ENCODE results near the gene CTAG1B. TPM values are rescaled to one million over a fixed set of nuclear protein-coding genes. Genes with fewer than 3 reads are reported as not detected.

CTAG1B gene
- total and polyA plus RNA-seq, 2 of the 8 experiments (the other 6 are each of a cell fraction or from before 2014, with no cell fraction given): not detected

- Histone ChIP-seq H3K4ac (replicated peaks; ENCODE audit: insufficient read length, low read depth, low read length) (no peak overlapping the region), H4K5ac (ENCODE audit: insufficient read length, low read depth, low read length) (no peak overlapping the region), H3K18ac (ENCODE audit: extremely low read depth, low read length) (no peak overlapping the region), H3K23me2 (ENCODE audit: low read depth, low read length) (no peaks in the 10 kb centered on the region), H3K79me2 (ENCODE audit: control insufficient read depth in 1 of 2, insufficient read depth in 2 of 2, low read length in 2 of 2) (no peaks in the 10 kb centered on the region), H3K27ac (ENCODE audit: low read depth, low read length) (no peak overlapping the region), H3K4me2 (ENCODE audit: insufficient read depth in 1 of 2, low read depth in 2 of 2, low read length in 2 of 2) (no peak overlapping the region), H4K91ac (replicated peaks; ENCODE audit: insufficient read length, low read length) (no peak overlapping the region), H2AFZ (ENCODE audit: low read length) (no peak overlapping the region), H2BK20ac (ENCODE audit: low read length) (no peak overlapping the region), H2BK120ac (replicated peaks; ENCODE audit: low read depth, low read length) (no peak overlapping the region), H3K27me3 (replicated peaks in 1 of 4; ENCODE audit: control insufficient read depth in 3 of 4, extremely low read depth in 1 of 4, insufficient read depth in 3 of 4, low read length in 3 of 4) (no peaks in the 10 kb centered on the region), H3K4me3 (ENCODE audit: extremely low read depth in 1 of 4, insufficient read depth in 2 of 4, low read depth in 3 of 4, low read length in 4 of 4) (no peak overlapping the region), H3K56ac (replicated peaks; ENCODE audit: insufficient read length, low read depth, low read length) (no peak overlapping the region), H3K36me3 (ENCODE audit: control insufficient read depth in 2 of 4, insufficient read depth in 4 of 4, low read length in 3 of 4) (no peaks in the 10 kb centered on the region), H3K9me3 (ENCODE audit: insufficient read depth in 2 of 2, low read depth in 1 of 2, low read length in 1 of 2) (peaks cover 3 to 8% of the 10 kb centered on the region in 2 experiments), H2BK5ac (ENCODE audit: low read depth, low read length) (no peak overlapping the region), H3K4me1 (replicated peaks in 1 of 4; ENCODE audit: control insufficient read depth in 3 of 4, insufficient read depth in 4 of 4, low read length in 3 of 4) (peaks cover 0 to 10% (median 0%) of the 10 kb centered on the region in 4 experiments; a peak in 4 of 7 replicates), H2AK5ac (ENCODE audit: low read depth, low read length) (no peak overlapping the region), H3K23ac (ENCODE audit: insufficient read length) (no peak overlapping the region), H3K14ac (ENCODE audit: insufficient read length) (no peak overlapping the region), H2BK12ac (ENCODE audit: low read depth, low read length) (peak overlapping the region; percentile 27; the same call in 1 of the 2 replicates), H3K79me1 (ENCODE audit: low read depth, low read length) (no peaks in the 10 kb centered on the region), H3K9ac (replicated peaks in 1 of 4; ENCODE audit: extremely low read depth in 1 of 4, low read depth in 3 of 4, low read length in 3 of 4) (no peak overlapping the region), H4K20me1 (replicated peaks in 1 of 2; ENCODE audit: control insufficient read depth in 1 of 2, insufficient read depth in 2 of 2, low read length in 2 of 2) (no peaks in the 10 kb centered on the region), H4K8ac (ENCODE audit: extremely low read depth, insufficient read depth, low read length) (no peak overlapping the region; the same call in 1 of the 2 replicates), H2BK15ac (ENCODE audit: low read length) (no peak overlapping the region)
- CTCF ChIA-PET (ENCODE audit: partially characterized antibody): interaction anchor here (0.9 to 2.2 kb wide), 2 partner anchors 13 to 149 kb away, joined by 5 to 6 read pairs; no protein-coding TSS in a partner anchor
- DNase-seq (ENCODE audit: low read depth in 1 of 2, low spot score in 2 of 2) (no peak), FAIRE-seq (no peak)
- POLR2A ChIA-PET (ENCODE audit: partially characterized antibody): interaction anchor here (0.6 kb wide), 1 partner anchor 102 kb away, joined by 3 read pairs; no protein-coding TSS in a partner anchor
- 92% methylated on average over 5 of the region's 14 CpGs; no CpG with 5 or more reads in 1 of the 2 experiments for WGBS, 2 experiments (ENCODE audit: extremely low coverage in 1 of 2, insufficient coverage in 1 of 2, insufficient read length in 1 of 2, insufficient replicate concordance in 2 of 2, low coverage in 1 of 2, low lambda C conversion rate in 2 of 2, missing lambda C conversion rate in 1 of 2)
- TF ChIP-seq YY1 (IDR thresholded peaks at IDR 0.05; ENCODE audit: low read depth, low read length) (no peak), SP4 (IDR thresholded peaks at IDR 0.05; ENCODE audit: low read length) (no peak), JUND (IDR thresholded peaks at IDR 0.05; ENCODE audit: low read length) (no peak), SIX5 (IDR thresholded peaks at IDR 0.05; ENCODE audit: low read depth, low read length) (no peak), SUZ12 (IDR thresholded peaks at IDR 0.05; ENCODE audit: low read length) (no peak), CREB1 (IDR thresholded peaks at IDR 0.05) (no peak), E2F6 (IDR thresholded peaks at IDR 0.05) (no peak)
Observed at GRCh38 chrX:154599531-154599930, 19.6 kb downstream of the CTAG1B start.
